HEK293 (cell line): ENCODE measurements around the gene ENKUR.

Experiments
- CTCF ChIA-PET: fragments of 350-600 bp; formaldehyde crosslinking; extraction: SDS; loops from one replicate; lab custom pipeline; 2021; ENCODE audit warnings: antibody characterized with exemption; lab: Yijun Ruan, JAX
- POLR2A ChIA-PET: fragments of 300-600 bp; formaldehyde crosslinking; extraction: SDS; loops from one replicate; lab custom pipeline; 2020; ENCODE audit warnings: antibody characterized with exemption, inconsistent platforms; lab: Yijun Ruan, JAX
- H3K27ac ChIP-seq: fragments of 200-500 bp; sonication (Bioruptor generic); 2 replicates; pipeline ENCODE4 v1.5.1; 2014; ENCODE audit warnings: low read depth, low read length, control low read depth, inconsistent platforms; ENCODE audit errors: extremely low read depth
- H3K36me3 ChIP-seq, 2 experiments: fragments of 200-500 bp in 1 of 2; sonication (Bioruptor generic) in 1 of 2; 1 replicate in 1 of 2; 2 replicates in 1 of 2; pipeline ENCODE4 v1.5.1; 2014 to 2017; ENCODE audit warnings: inconsistent platforms in 2 of 2, low read length in 2 of 2; ENCODE audit not compliant: control insufficient read depth in 2 of 2, insufficient read depth in 1 of 2
- H3K4me1 ChIP-seq: fragments of 200-500 bp; sonication (Bioruptor generic); 2 replicates; pipeline ENCODE4 v1.5.1; 2014; ENCODE audit warnings: mild to moderate bottlenecking, low read length, inconsistent platforms; ENCODE audit not compliant: control insufficient read depth, insufficient read depth
- H3K4me3 ChIP-seq: 2 replicates; pipeline ENCODE4 v1.5.1; 2011; ENCODE audit warnings: low read depth, mild to moderate bottlenecking, control low read depth, low read length, moderate library complexity
- H3K9me3 ChIP-seq: fragments of 200-500 bp; sonication (Bioruptor generic); 2 replicates; pipeline ENCODE4 v1.5.1; 2014; ENCODE audit warnings: low read depth, low read length, inconsistent platforms; ENCODE audit not compliant: control insufficient read depth, insufficient read depth
- ATF2 ChIP-seq: fragments of 450-650 bp; formaldehyde crosslinking; IDR thresholded peaks from 2 replicates; pipeline ENCODE4 v1.5.1; 2016; ENCODE audit warnings: missing biosample characterization, missing genetic modification characterization, low read depth
- ELK4 ChIP-seq: IDR thresholded peaks from 2 replicates; pipeline ENCODE4 v1.6.1; 2011; ENCODE audit warnings: mild to moderate bottlenecking, low read depth, low read length, borderline replicate concordance
- IKZF3 ChIP-seq: fragments of 450-650 bp; IDR thresholded peaks from 2 replicates; pipeline ENCODE4 v1.5.0; 2018; ENCODE audit warnings: missing biosample characterization, mild to moderate bottlenecking, missing genetic modification characterization, moderate library complexity
- TCF7L2 ChIP-seq: IDR thresholded peaks from 2 replicates; pipeline ENCODE4 v1.6.1; 2011; ENCODE audit warnings: low read depth, mild to moderate bottlenecking, inconsistent platforms, low read length, moderate library complexity, borderline replicate concordance
- TSHZ1 ChIP-seq: fragments of 450-650 bp; formaldehyde crosslinking; IDR thresholded peaks from 2 replicates; pipeline ENCODE4 v1.5.1; 2016; ENCODE audit warnings: missing biosample characterization, missing genetic modification characterization, borderline replicate concordance
- ZEB2 ChIP-seq: fragments of 450-650 bp; formaldehyde crosslinking; IDR thresholded peaks from 2 replicates; pipeline ENCODE4 v1.5.1; 2016; ENCODE audit warnings: missing biosample characterization, missing genetic modification characterization
- ZIC2 ChIP-seq: fragments of 450-650 bp; formaldehyde crosslinking; IDR thresholded peaks from 2 replicates; pipeline ENCODE4 v1.5.1; 2016; ENCODE audit warnings: missing biosample characterization, missing genetic modification characterization
- ZNF223 ChIP-seq: fragments of 450-650 bp; formaldehyde crosslinking; IDR thresholded peaks from 2 replicates; pipeline ENCODE4 v1.5.1; 2016; ENCODE audit warnings: missing biosample characterization, missing genetic modification characterization
- ZNF266 ChIP-seq: fragments of 450-650 bp; formaldehyde crosslinking; IDR thresholded peaks from 2 replicates; pipeline ENCODE4 v1.5.1; 2016; ENCODE audit warnings: missing biosample characterization, missing genetic modification characterization, low read depth
- ZNF510 ChIP-seq: fragments of 450-650 bp; formaldehyde crosslinking; IDR thresholded peaks from 2 replicates; pipeline ENCODE4 v1.5.1; 2018; ENCODE audit warnings: mild to moderate bottlenecking, missing genetic modification characterization, missing biosample characterization; ENCODE audit not compliant: insufficient replicate concordance
- ZNF518A ChIP-seq: fragments of 450-650 bp; formaldehyde crosslinking; conservative IDR thresholded peaks from 2 replicates; pipeline ENCODE4 v1.5.1; 2016; ENCODE audit warnings: low read depth, missing biosample characterization, missing genetic modification characterization
- ZNF521 ChIP-seq: fragments of 450-650 bp; formaldehyde crosslinking; IDR thresholded peaks from 2 replicates; pipeline ENCODE4 v1.5.1; 2017; ENCODE audit warnings: missing biosample characterization, mild to moderate bottlenecking, missing genetic modification characterization
- ZNF530 ChIP-seq: fragments of 450-650 bp; formaldehyde crosslinking; IDR thresholded peaks from 2 replicates; pipeline ENCODE4 v1.5.1; 2016; ENCODE audit warnings: low read depth, missing biosample characterization, missing genetic modification characterization
- ZNF544 ChIP-seq: fragments of 450-650 bp; formaldehyde crosslinking; IDR thresholded peaks from 2 replicates; pipeline ENCODE4 v1.5.0; 2017; ENCODE audit warnings: missing biosample characterization, missing genetic modification characterization
- ZNF548 ChIP-seq: fragments of 450-650 bp; formaldehyde crosslinking; IDR thresholded peaks from 2 replicates; pipeline ENCODE4 v1.5.1; 2016; ENCODE audit warnings: missing biosample characterization, missing genetic modification characterization
- ZNF777 ChIP-seq: fragments of 450-650 bp; formaldehyde crosslinking; IDR thresholded peaks from 2 replicates; pipeline ENCODE4 v1.5.1; 2017; ENCODE audit warnings: missing biosample characterization, missing genetic modification characterization, borderline replicate concordance
- ZSCAN16 ChIP-seq: fragments of 450-650 bp; formaldehyde crosslinking; IDR thresholded peaks from 2 replicates; pipeline ENCODE4 v1.5.1; 2016; ENCODE audit warnings: missing biosample characterization, missing genetic modification characterization

ENKUR gene

GRCh38 chr10:24995072-24995471, 20.9 kb downstream of the ENKUR start:
- Histone ChIP-seq H3K36me3 (no peaks in the 10 kb centered on the region), H3K9me3 (no peaks in the 10 kb centered on the region)
- CTCF ChIA-PET, result interaction anchor here (0.6 kb wide), 1 partner anchor 33 kb away, joined by 4 read pairs; no protein-coding TSS in a partner anchor
- TF ChIP-seq TSHZ1 (tag by site-specific recombination) (no peak), ZNF223 (tag by site-specific recombination) (no peak), ZNF521 (no peak), ZNF510 (tag by site-specific recombination) (no peak), ZNF544 (no peak), ZNF266 (tag by site-specific recombination) (no peak), ELK4 (no peak), ZEB2 (tag by site-specific recombination) (no peak), ZNF777 (tag by site-specific recombination) (no peak), ZNF530 (tag by site-specific recombination) (no peak), ZSCAN16 (tag by site-specific recombination) (no peak), ZIC2 (tag by site-specific recombination) (no peak), ZNF518A (no peak), ATF2 (tag by site-specific recombination) (no peak), TCF7L2 (no peak), ZNF548 (tag by site-specific recombination) (no peak), IKZF3 (tag by site-specific recombination) (no peak)
- TF ChIP-seq, all 188 proteins: peak for 0
- no peak overlapping the region for H3K27ac ChIP-seq
- POLR2A ChIA-PET, result no interaction called here
- H3K4me1 ChIP-seq, result no peaks in the 10 kb centered on the region
- H3K4me3 ChIP-seq, result no peak overlapping the region
